ENCODE data around the gene SLC23A1.

SLC23A1 gene

DNA sequence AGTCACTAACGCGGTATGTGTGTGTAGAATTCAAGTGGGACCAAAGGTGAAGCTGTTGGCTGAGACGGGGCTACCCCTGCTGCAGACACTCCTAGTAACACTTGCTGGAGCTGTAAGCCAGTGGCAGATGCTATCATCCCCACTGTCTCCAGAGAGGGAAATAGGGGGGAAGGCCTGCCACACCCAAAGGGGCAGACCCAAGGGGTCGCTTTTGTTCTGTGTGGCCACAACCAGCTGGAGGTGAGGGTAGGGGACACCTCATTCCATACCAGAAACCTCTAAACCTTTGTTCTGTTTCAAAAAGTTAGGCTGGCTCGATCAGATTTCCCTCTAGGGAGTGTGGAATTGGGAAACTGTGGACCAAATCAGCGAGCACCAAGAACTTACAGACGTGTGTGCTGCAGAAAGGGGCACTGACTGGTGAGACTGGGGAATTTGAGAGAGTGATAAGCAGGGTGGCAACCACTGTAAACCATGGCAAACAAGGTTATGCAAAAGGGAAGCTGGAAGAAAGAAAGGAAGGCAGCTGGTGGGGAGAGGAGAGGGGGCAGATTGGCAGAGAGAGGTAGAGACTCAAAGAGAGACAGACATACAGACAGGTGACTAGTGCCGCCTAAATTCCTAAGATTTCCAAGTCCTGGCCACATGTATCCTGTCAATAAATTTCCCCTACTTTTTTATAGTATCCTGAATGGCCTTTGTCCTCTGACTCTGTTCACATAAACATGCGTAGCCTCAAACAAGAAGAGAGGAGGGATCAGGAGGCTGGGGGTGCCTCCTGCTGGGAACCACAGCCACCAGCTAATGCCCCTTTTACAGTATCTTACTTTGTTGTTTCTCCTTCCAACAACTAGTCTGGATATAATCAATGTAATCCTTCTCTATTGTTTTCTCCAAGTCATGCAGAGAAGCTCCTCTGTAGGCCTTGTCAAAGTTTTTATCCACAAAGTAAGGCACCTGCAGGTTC, 36.4 kb upstream of the SLC23A1 start:
- Histone ChIP-seq H3K27me3 (ENCODE audit: control insufficient read depth, low read length) (no peaks in the 10 kb centered on the region), H3K9me2 (replicated peaks; ENCODE audit: control insufficient read depth, low read length) (no peaks in the 10 kb centered on the region), H3K36me3 (ENCODE audit: control insufficient read depth, low read length) (no peaks in the 10 kb centered on the region), H3K4me1 (ENCODE audit: control insufficient read depth, low read length) (no peaks in the 10 kb centered on the region), H4K20me1 (ENCODE audit: control insufficient read depth, insufficient read depth, low read depth, low read length) (no peaks in the 10 kb centered on the region), H3K4me3 (ENCODE audit: low read length) (no peak overlapping the region), H3K4me2 (ENCODE audit: low read length) (no peak overlapping the region), H3K79me2 (ENCODE audit: control insufficient read depth, low read length) (no peaks in the 10 kb centered on the region), H3F3A (ENCODE audit: control insufficient read depth, insufficient read depth) (no peaks in the 10 kb centered on the region), H3K27ac (ENCODE audit: low read depth, low read length) (no peak overlapping the region), H3K9me3 (ENCODE audit: control insufficient read depth, insufficient read depth, low read length) (no peaks in the 10 kb centered on the region)
- TF ChIP-seq EZH2phosphoT487 (IDR thresholded peaks at IDR 0.05; ENCODE audit: borderline replicate concordance, low read length) = no peak
- TF ChIP-seq, protein P1, sequence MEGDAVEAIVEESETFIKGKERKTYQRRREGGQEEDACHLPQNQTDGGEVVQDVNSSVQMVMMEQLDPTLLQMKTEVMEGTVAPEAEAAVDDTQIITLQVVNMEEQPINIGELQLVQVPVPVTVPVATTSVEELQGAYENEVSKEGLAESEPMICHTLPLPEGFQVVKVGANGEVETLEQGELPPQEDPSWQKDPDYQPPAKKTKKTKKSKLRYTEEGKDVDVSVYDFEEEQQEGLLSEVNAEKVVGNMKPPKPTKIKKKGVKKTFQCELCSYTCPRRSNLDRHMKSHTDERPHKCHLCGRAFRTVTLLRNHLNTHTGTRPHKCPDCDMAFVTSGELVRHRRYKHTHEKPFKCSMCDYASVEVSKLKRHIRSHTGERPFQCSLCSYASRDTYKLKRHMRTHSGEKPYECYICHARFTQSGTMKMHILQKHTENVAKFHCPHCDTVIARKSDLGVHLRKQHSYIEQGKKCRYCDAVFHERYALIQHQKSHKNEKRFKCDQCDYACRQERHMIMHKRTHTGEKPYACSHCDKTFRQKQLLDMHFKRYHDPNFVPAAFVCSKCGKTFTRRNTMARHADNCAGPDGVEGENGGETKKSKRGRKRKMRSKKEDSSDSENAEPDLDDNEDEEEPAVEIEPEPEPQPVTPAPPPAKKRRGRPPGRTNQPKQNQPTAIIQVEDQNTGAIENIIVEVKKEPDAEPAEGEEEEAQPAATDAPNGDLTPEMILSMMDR (IDR thresholded peaks at IDR 0.05; ENCODE audit: low read depth, low read length, poor library complexity, severe bottlenecking) = no peak

DNA sequence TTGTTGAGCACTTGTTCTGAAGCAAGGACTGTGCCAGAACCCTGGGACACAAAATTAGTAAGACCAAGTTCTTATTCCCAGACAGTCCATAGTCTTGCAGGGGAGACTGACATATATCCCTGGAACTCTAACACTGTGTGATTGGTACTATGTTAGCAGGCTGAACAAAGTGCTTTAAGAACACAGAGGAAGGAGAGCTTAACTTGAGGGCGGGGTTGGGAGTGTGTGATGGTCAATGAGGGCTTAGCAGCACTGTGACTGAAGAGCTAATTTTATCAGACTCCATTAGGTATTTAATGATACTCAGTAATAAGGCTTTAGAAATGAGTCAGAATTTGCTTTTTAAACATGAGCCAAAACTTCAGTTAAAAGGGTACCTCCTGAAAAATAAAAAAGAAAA, 35.7 kb upstream of the SLC23A1 start:
- Histone ChIP-seq H3K9me2 (replicated peaks; ENCODE audit: control insufficient read depth, low read length) (no peaks in the 10 kb centered on the region), H4K20me1 (ENCODE audit: control insufficient read depth, insufficient read depth, low read depth, low read length) (no peaks in the 10 kb centered on the region), H3K79me2 (ENCODE audit: control insufficient read depth, low read length) (no peaks in the 10 kb centered on the region), H3F3A (ENCODE audit: control insufficient read depth, insufficient read depth) (no peaks in the 10 kb centered on the region), H3K27ac (ENCODE audit: low read depth, low read length) (no peak overlapping the region), H3K27me3 (ENCODE audit: control insufficient read depth, low read length) (no peaks in the 10 kb centered on the region), H3K9me3 (ENCODE audit: control insufficient read depth, insufficient read depth, low read length) (no peaks in the 10 kb centered on the region), H3K4me2 (ENCODE audit: low read length) (no peak overlapping the region), H3K4me3 (ENCODE audit: low read length) (no peak overlapping the region), H3K36me3 (ENCODE audit: control insufficient read depth, low read length) (no peaks in the 10 kb centered on the region), H3K4me1 (ENCODE audit: control insufficient read depth, low read length) (no peaks in the 10 kb centered on the region)
- TF ChIP-seq, protein P1 (IDR thresholded peaks at IDR 0.05; ENCODE audit: low read depth, low read length, poor library complexity, severe bottlenecking) = no peak
- TF ChIP-seq EZH2phosphoT487 (IDR thresholded peaks at IDR 0.05; ENCODE audit: borderline replicate concordance, low read length) = no peak

DNA sequence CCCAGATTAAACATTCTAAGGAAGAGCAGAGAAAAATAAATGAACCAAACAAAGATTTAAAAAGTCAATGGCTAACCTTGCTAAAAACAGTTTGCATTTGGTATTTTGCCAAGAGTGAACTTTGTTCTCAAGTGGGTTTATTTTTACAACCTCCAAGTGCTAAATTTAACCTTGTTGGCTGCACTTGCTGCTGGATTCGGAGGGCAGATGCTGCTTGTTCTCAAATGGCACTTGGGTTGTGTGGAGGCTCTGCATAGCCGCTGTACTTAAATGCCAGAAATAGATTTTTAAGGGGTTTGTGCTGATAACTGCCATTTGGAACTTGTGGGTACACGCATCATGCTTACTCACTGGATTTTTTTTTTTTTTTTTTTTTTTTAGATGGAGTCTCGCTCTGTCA, 34.1 kb upstream of the SLC23A1 start:
- H3K9me3 ChIP-seq (ENCODE audit: control insufficient read depth, insufficient read depth, low read length) = no peaks in the 10 kb centered on the region
- no peaks in the 10 kb centered on the region for H3K9me2 ChIP-seq (replicated peaks; ENCODE audit: control insufficient read depth, low read length)
- H3F3A ChIP-seq (ENCODE audit: control insufficient read depth, insufficient read depth) = no peaks in the 10 kb centered on the region
- H3K27ac ChIP-seq (ENCODE audit: low read depth, low read length) = no peak overlapping the region
- H3K27me3 ChIP-seq (ENCODE audit: control insufficient read depth, low read length) = no peaks in the 10 kb centered on the region
- no peaks in the 10 kb centered on the region for H3K79me2 ChIP-seq (ENCODE audit: control insufficient read depth, low read length)
- no peaks in the 10 kb centered on the region for H3K36me3 ChIP-seq (ENCODE audit: control insufficient read depth, low read length)
- TF ChIP-seq EZH2phosphoT487 (IDR thresholded peaks at IDR 0.05; ENCODE audit: borderline replicate concordance, low read length) = no peak
- TF ChIP-seq, protein P1 (IDR thresholded peaks at IDR 0.05; ENCODE audit: low read depth, low read length, poor library complexity, severe bottlenecking) = no peak
- H4K20me1 ChIP-seq (ENCODE audit: control insufficient read depth, insufficient read depth, low read depth, low read length) = no peaks in the 10 kb centered on the region
- H3K4me1 ChIP-seq (ENCODE audit: control insufficient read depth, low read length) = no peaks in the 10 kb centered on the region
- no peak overlapping the region for H3K4me3 ChIP-seq (ENCODE audit: low read length)
- H3K4me2 ChIP-seq (ENCODE audit: low read length) = no peak overlapping the region

All from DOHH2 (cell line).